Measurements from ENCODE around the gene ANKRD52. TPM values are rescaled to one million over a fixed set of nuclear protein-coding genes. Genes with fewer than 3 reads are reported as not detected.
A peak's percentile ranks its signal among the peaks of the same experiment; 100 is the strongest.

Gene ANKRD52
- total and polyA plus RNA-seq, 8 donors = 8.0 to 25.1 (median 17.5) TPM

DNA sequence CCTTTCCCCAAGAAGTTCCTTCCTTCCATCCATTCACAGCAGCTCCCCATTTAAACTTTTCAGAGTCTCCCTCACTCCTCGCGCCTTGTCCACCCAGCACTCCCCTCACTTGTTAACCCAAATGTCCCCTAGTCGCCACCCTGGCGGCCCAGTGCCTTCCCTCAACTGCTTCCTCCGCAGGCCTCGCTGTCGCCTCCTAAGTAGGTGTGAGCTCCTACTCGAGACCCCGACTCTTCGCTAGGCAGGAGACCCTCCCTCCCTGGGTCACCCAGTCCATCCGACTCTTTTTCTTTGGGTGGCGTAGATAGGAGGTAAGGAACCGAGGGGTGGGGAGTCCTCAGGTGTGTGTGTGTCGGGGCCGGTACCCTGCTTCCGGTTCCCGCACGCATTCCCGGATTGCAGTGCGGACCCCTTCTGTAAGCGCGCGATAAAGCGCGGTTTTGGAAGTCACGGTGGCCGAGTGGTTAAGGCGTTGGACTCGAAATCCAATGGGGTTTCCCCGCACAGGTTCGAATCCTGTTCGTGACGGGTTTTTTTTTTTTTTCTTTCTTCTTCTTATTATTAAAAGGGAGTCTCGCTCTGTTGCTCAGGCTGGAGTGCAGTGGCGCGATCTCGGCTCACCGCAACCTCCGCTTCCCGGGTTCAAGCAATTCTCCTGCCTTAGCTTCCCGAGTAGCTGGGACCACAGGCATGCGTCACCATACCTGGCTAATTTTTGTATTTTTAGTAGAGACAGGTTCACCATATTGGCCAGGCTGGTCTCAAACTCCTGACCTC is 68.1 kb downstream of the ANKRD52 start:
- intact Hi-C loops (cut with DNase I) = loop anchor here in 2 of 3 donors (2.0 to 10.0 kb wide), 3 partner anchors 63 to 68 kb away; partner anchors contain the start of gene ANKRD52 (in 1 of the 2)

GRCh38 chr12:56189099-56189917 is 68.9 kb downstream of the ANKRD52 start, which contains the start of gene SMARCC2:
SMARCC2 (minus strand) TSS chr12:56189483; CDS start chr12:56189461, 22 bp downstream.
- intact Hi-C loops (cut with DNase I) = loop anchor here in 2 of 3 donors (2.0 to 5.0 kb wide), 2 partner anchors 63 to 67 kb away; no protein-coding TSS in a partner anchor
- Histone ChIP-seq H3K27ac (peak within 1 kb of the TSS; percentile 79 to 96 (median 90)), H3K27me3 (no peaks in the 10 kb centered on the region), H3K9me3 (no peaks in the 10 kb centered on the region), H3K36me3 (peaks cover 0 to 11% (median 3%) of the 10 kb centered on the region in 3 donors), H3K4me1 (peaks cover 5 to 12% (median 10%) of the 10 kb centered on the region in 3 donors), H3K4me3 (peak within 1 kb of the TSS; percentile 69 to 91 (median 78))
- WGBS, 2 donors = 1 to 2% methylated on average over 12 to 93 of the region's 93 CpGs
- TF ChIP-seq, protein P1, sequence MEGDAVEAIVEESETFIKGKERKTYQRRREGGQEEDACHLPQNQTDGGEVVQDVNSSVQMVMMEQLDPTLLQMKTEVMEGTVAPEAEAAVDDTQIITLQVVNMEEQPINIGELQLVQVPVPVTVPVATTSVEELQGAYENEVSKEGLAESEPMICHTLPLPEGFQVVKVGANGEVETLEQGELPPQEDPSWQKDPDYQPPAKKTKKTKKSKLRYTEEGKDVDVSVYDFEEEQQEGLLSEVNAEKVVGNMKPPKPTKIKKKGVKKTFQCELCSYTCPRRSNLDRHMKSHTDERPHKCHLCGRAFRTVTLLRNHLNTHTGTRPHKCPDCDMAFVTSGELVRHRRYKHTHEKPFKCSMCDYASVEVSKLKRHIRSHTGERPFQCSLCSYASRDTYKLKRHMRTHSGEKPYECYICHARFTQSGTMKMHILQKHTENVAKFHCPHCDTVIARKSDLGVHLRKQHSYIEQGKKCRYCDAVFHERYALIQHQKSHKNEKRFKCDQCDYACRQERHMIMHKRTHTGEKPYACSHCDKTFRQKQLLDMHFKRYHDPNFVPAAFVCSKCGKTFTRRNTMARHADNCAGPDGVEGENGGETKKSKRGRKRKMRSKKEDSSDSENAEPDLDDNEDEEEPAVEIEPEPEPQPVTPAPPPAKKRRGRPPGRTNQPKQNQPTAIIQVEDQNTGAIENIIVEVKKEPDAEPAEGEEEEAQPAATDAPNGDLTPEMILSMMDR (IDR thresholded peaks at IDR 0.05) = peak; percentile 37 to 62 (median 58)
- peak; percentile 87 to 95 (median 92) for DNase-seq
- peak; percentile 82 to 93 (median 87) for ATAC-seq
- no peak for FAIRE-seq

More for the DNA sequence above, 68.1 kb downstream of the ANKRD52 start:
- Histone ChIP-seq H3K27ac (peak overlapping the region; percentile 79 to 96 (median 90)), H3K9me3 (no peaks in the 10 kb centered on the region), H3K36me3 (peaks cover 0 to 3% (median 3%) of the 10 kb centered on the region in 3 donors), H3K4me1 (peaks cover 5 to 12% (median 10%) of the 10 kb centered on the region in 3 donors), H3K27me3 (no peaks in the 10 kb centered on the region), H3K4me3 (peak overlapping the region; percentile 29 to 86 (median 60))
- FAIRE-seq (no peak), ATAC-seq (peak; percentile 66 to 86 (median 78)), DNase-seq (peak; percentile 77 to 96 (median 90))
- TF ChIP-seq, protein P1 (IDR thresholded peaks at IDR 0.05) = no peak
- WGBS, 2 donors = 1 to 2% methylated on average over 42 of the region's 42 CpGs

DNA sequence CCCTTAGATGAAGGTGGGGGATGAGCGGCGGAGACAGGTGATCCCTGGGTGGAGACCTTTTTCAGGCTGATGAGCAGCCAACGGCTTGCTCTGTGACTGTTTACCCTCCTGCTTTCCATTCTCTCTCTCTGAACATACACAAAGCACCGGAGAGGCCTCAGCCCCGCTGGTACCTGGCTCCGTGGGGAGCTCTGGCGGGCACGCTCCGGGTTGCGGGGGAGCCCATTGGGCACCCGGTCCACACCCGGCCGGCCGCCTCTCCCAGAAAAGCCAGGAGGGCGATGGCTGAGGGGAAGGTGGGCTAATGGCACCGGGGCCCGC is 69.4 kb downstream of the ANKRD52 start:
- 1% methylated on average over 17 of the region's 17 CpGs for WGBS, 2 donors
- TF ChIP-seq, protein P1 (IDR thresholded peaks at IDR 0.05) = no peak
- Histone ChIP-seq H3K27me3 (no peaks in the 10 kb centered on the region), H3K36me3 (peaks cover 0 to 16% (median 3%) of the 10 kb centered on the region in 3 donors), H3K4me3 (peak overlapping the region; percentile 69 to 91 (median 78)), H3K9me3 (no peaks in the 10 kb centered on the region), H3K4me1 (peaks cover 5 to 12% (median 10%) of the 10 kb centered on the region in 3 donors), H3K27ac (peak overlapping the region in 3 of 4 donors; percentile 60 to 78 (median 69))
- FAIRE-seq = no peak
- DNase-seq = peak in 1 of 6 donors; percentile 82
- peak in 2 of 4 donors; percentile 1 to 3 for ATAC-seq
- intact Hi-C loops (cut with DNase I) = loop anchor here in 2 of 3 donors (2.0 to 5.0 kb wide), 2 partner anchors 62 to 66 kb away; no protein-coding TSS in a partner anchor

- peak overlapping the region; percentile 69 to 91 (median 78) for H3K4me3 ChIP-seq
- H3K27me3 ChIP-seq = no peaks in the 10 kb centered on the region
- peaks cover 0 to 20% (median 3%) of the 10 kb centered on the region in 3 donors for H3K36me3 ChIP-seq
- no peak for ATAC-seq
- no peak for FAIRE-seq
- no peak for DNase-seq
- 6 to 8% methylated on average over 10 of the region's 10 CpGs for WGBS, 2 donors
- H3K9me3 ChIP-seq = no peaks in the 10 kb centered on the region
- peak overlapping the region in 3 of 4 donors; percentile 60 to 78 (median 69) for H3K27ac ChIP-seq
- H3K4me1 ChIP-seq = peaks cover 5 to 12% (median 10%) of the 10 kb centered on the region in 3 donors
- intact Hi-C loops (cut with DNase I) = loop anchor here in 2 of 3 donors (2.0 to 5.0 kb wide), 2 partner anchors 61 to 66 kb away; no protein-coding TSS in a partner anchor
- TF ChIP-seq, protein P1 (IDR thresholded peaks at IDR 0.05) = no peak
Measured at GRCh38 chr12:56188131-56188777, 69.9 kb downstream of the ANKRD52 start.

Other genes with a start within 250 kb of the ANKRD52 start
- gene IKZF4, start 237.3 kb downstream of the ANKRD52 start, total RNA-seq = 1 to 10 TPM; 2.4 to 5.0 (median 3.1) TPM
- gene IKZF4, start 237.3 kb downstream of the ANKRD52 start, polyA plus RNA-seq = 1 to 10 TPM; 1.8 to 3.7 TPM
- 10 to 100 TPM; 13.8 to 37.2 (median 27.5) TPM for gene RPS26, start 216.5 kb downstream of the ANKRD52 start, total RNA-seq
- 100 to 1,000 TPM; 438 to 593 TPM for gene RPS26, start 216.5 kb downstream of the ANKRD52 start, polyA plus RNA-seq
- 100 to 1,000 TPM in 1 of 6 donors, 10 to 100 TPM in 5; 29.5 to 106 (median 50.7) TPM for gene ERBB3, start 178.2 kb downstream of the ANKRD52 start, total RNA-seq
- gene ERBB3, start 178.2 kb downstream of the ANKRD52 start, polyA plus RNA-seq = 10 to 100 TPM; 35.1 to 50.1 TPM
- 10 to 100 TPM; 30.1 to 59.8 (median 42.7) TPM for gene PA2G4, start 153.8 kb downstream of the ANKRD52 start, total RNA-seq
- gene PA2G4, start 153.8 kb downstream of the ANKRD52 start, polyA plus RNA-seq = 10 to 100 TPM; 38.2 to 43.5 TPM
- gene RPL41, start 141.8 kb downstream of the ANKRD52 start, total RNA-seq = 1,000 to 10,000 TPM; 2,275 to 3,960 (median 2,741) TPM
- gene RPL41, start 141.8 kb downstream of the ANKRD52 start, polyA plus RNA-seq = 1,000 to 10,000 TPM; 1,821 to 3,381 TPM
- 1 to 10 TPM; 2.6 to 4.1 (median 3.2) TPM for gene ZC3H10, start 140.1 kb downstream of the ANKRD52 start, total RNA-seq
- 1 to 10 TPM; 1.9 to 3.0 TPM for gene ZC3H10, start 140.1 kb downstream of the ANKRD52 start, polyA plus RNA-seq
- gene ESYT1, start 130.1 kb downstream of the ANKRD52 start, total RNA-seq = 10 to 100 TPM; 42.8 to 55.1 (median 46.5) TPM
- 10 to 100 TPM; 22.5 to 40.2 TPM for gene ESYT1, start 130.1 kb downstream of the ANKRD52 start, polyA plus RNA-seq
- gene MYL6B, start 105.8 kb downstream of the ANKRD52 start, total RNA-seq = 10 to 100 TPM in 5 of 6 donors, 1 to 10 TPM in 1; 6.7 to 18.2 (median 14.7) TPM
- gene MYL6B, start 105.8 kb downstream of the ANKRD52 start, polyA plus RNA-seq = 10 to 100 TPM; 39.3 to 65.9 TPM
- 100 to 1,000 TPM; 270 to 669 (median 431) TPM for gene MYL6, start 100.0 kb downstream of the ANKRD52 start, total RNA-seq
- gene MYL6, start 100.0 kb downstream of the ANKRD52 start, polyA plus RNA-seq = 1,000 to 10,000 TPM in 1 of 2 donors, 100 to 1,000 TPM in 1; 887 to 1,217 TPM
- 10 to 100 TPM; 26.3 to 64.5 (median 38.2) TPM for gene SMARCC2, start 68.9 kb downstream of the ANKRD52 start, total RNA-seq
- 10 to 100 TPM; 33.1 to 42.2 TPM for gene SMARCC2, start 68.9 kb downstream of the ANKRD52 start, polyA plus RNA-seq
- 10 to 100 TPM; 11.6 to 21.9 (median 16.7) TPM for gene RNF41, start 36.5 kb downstream of the ANKRD52 start, total RNA-seq
- gene RNF41, start 36.5 kb downstream of the ANKRD52 start, polyA plus RNA-seq = 10 to 100 TPM in 1 of 2 donors, 1 to 10 TPM in 1; 6.8 to 16.2 TPM
- 10 to 100 TPM; 14.3 to 23.6 (median 18.3) TPM for gene NABP2, start 34.0 kb downstream of the ANKRD52 start, total RNA-seq
- gene NABP2, start 34.0 kb downstream of the ANKRD52 start, polyA plus RNA-seq = 10 to 100 TPM; 14.1 to 17.9 TPM
- gene SLC39A5, start 28.3 kb downstream of the ANKRD52 start, total RNA-seq = 100 to 1,000 TPM; 108 to 289 (median 226) TPM
- 100 to 1,000 TPM; 307 to 615 TPM for gene SLC39A5, start 28.3 kb downstream of the ANKRD52 start, polyA plus RNA-seq
- gene COQ10A, start 8.6 kb upstream of the ANKRD52 start, total RNA-seq = 10 to 100 TPM in 4 of 6 donors, 1 to 10 TPM in 2; 8.0 to 12.9 (median 11.1) TPM
- 10 to 100 TPM; 23.8 to 36.4 TPM for gene COQ10A, start 8.6 kb upstream of the ANKRD52 start, polyA plus RNA-seq
- 100 to 1,000 TPM in 2 of 6 donors, 10 to 100 TPM in 4; 80.0 to 120 (median 97.2) TPM for gene CS, start 41.9 kb upstream of the ANKRD52 start, total RNA-seq
- 10 to 100 TPM; 32.0 to 45.4 TPM for gene CS, start 41.9 kb upstream of the ANKRD52 start, polyA plus RNA-seq
- gene CNPY2, start 57.6 kb upstream of the ANKRD52 start, total RNA-seq = 10 to 100 TPM; 45.3 to 94.2 (median 66.3) TPM
- 100 to 1,000 TPM; 109 to 141 TPM for gene CNPY2, start 57.6 kb upstream of the ANKRD52 start, polyA plus RNA-seq
- 10 to 100 TPM; 24.3 to 73.0 (median 41.7) TPM for gene PAN2, start 75.6 kb upstream of the ANKRD52 start, total RNA-seq
- gene PAN2, start 75.6 kb upstream of the ANKRD52 start, polyA plus RNA-seq = 100 to 1,000 TPM in 1 of 2 donors, 10 to 100 TPM in 1; 78.5 to 111 TPM
- gene IL23A, start 80.5 kb upstream of the ANKRD52 start, total RNA-seq = 1 to 10 TPM in 2 of 6 donors, under 1 TPM in 3, not detected in 1; 0.20 to 3.7 (median 0.41) TPM
- gene IL23A, start 80.5 kb upstream of the ANKRD52 start, polyA plus RNA-seq = 1 to 10 TPM in 1 of 2 donors, under 1 TPM in 1; 0.38 to 1.3 TPM
- gene STAT2, start 101.7 kb upstream of the ANKRD52 start, total RNA-seq = 10 to 100 TPM; 25.5 to 88.5 (median 38.4) TPM
- gene STAT2, start 101.7 kb upstream of the ANKRD52 start, polyA plus RNA-seq = 10 to 100 TPM; 48.4 to 57.3 TPM
- gene APOF, start 104.5 kb upstream of the ANKRD52 start, total RNA-seq = under 1 TPM in 1 of 6 donors, not detected in 5; 0.13 TPM
- gene APOF, start 104.5 kb upstream of the ANKRD52 start, polyA plus RNA-seq = under 1 TPM in 1 of 2 donors, not detected in 1; 0.05 TPM
- 1 to 10 TPM; 3.7 to 5.8 (median 4.5) TPM for gene TIMELESS, start 191.0 kb upstream of the ANKRD52 start, total RNA-seq
- gene TIMELESS, start 191.0 kb upstream of the ANKRD52 start, polyA plus RNA-seq = 1 to 10 TPM; 5.6 to 7.6 TPM
- gene MIP, start 196.3 kb upstream of the ANKRD52 start, total RNA-seq = not detected
- not detected for gene MIP, start 196.3 kb upstream of the ANKRD52 start, polyA plus RNA-seq
- 1 to 10 TPM; 1.5 to 2.9 (median 1.9) TPM for gene SPRYD4, start 210.2 kb upstream of the ANKRD52 start, total RNA-seq
- gene SPRYD4, start 210.2 kb upstream of the ANKRD52 start, polyA plus RNA-seq = 1 to 10 TPM; 2.1 to 2.3 TPM
- 10 to 100 TPM; 14.6 to 49.1 (median 31.0) TPM for gene GLS2, start 229.8 kb upstream of the ANKRD52 start, total RNA-seq
- 10 to 100 TPM; 33.6 to 35.5 TPM for gene GLS2, start 229.8 kb upstream of the ANKRD52 start, polyA plus RNA-seq

All from pancreas (tissue), 10 donors.